HG03439 (cell line): ENCODE measurements around the gene DNAJC10.
A peak's percentile ranks its signal among the peaks of the same experiment; 100 is the strongest.
"Not testable (repeated sequence)": the region's sequence is repeated elsewhere in the genome, so short reads cannot be mapped to it uniquely, and the experiment has no call there.

ENCODE experiments used
- ATAC-seq: cut with Tn5 transposase; IDR thresholded peaks from one replicate; pipeline ENCODE4 v1.9.1; 2021; ENCODE audit warnings: mild to moderate bottlenecking, moderate library complexity; ENCODE audit not compliant: unreplicated experiment

DNAJC10 gene, protein sequence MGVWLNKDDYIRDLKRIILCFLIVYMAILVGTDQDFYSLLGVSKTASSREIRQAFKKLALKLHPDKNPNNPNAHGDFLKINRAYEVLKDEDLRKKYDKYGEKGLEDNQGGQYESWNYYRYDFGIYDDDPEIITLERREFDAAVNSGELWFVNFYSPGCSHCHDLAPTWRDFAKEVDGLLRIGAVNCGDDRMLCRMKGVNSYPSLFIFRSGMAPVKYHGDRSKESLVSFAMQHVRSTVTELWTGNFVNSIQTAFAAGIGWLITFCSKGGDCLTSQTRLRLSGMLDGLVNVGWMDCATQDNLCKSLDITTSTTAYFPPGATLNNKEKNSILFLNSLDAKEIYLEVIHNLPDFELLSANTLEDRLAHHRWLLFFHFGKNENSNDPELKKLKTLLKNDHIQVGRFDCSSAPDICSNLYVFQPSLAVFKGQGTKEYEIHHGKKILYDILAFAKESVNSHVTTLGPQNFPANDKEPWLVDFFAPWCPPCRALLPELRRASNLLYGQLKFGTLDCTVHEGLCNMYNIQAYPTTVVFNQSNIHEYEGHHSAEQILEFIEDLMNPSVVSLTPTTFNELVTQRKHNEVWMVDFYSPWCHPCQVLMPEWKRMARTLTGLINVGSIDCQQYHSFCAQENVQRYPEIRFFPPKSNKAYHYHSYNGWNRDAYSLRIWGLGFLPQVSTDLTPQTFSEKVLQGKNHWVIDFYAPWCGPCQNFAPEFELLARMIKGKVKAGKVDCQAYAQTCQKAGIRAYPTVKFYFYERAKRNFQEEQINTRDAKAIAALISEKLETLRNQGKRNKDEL

DNA sequence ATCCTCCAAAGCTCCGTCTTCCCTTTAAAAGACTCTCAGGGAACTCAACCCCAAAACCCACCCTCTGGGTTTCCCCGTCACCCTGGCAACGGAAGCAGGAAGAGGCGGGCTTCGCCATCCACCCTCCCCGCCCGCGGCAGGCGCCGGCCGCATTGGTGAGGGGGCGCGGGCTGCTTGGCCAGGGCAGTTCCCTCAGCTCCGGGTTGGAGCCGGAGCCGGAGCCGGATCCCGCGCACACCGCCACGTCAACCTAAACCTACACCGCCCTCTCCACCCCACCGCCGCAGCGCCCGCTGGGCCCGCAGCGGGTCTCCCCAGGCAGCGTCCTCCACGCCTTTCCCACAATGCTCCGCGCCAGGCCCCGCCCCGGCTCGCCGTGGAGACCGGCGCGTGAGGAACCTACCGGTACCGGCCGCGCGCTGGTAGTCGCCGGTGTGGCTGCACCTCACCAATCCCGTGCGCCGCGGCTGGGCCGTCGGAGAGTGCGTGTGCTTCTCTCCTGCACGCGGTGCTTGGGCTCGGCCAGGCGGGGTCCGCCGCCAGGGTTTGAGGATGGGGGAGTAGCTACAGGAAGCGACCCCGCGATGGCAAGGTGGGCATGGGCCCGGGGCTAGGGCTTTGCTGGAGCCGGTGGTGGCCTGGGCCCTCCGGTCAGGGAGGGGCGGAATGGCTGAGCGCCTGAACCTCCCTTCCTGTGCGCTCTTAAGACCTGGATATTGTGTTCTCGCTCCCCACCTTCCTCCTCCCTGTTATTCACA, at the start of gene DNAJC10:
TSS of gene DNAJC10 (plus strand) at position 366 of the 758 bp plus-strand sequence. CDS start 1,830 bp downstream, outside the sequence.
- peak; percentile 92 for ATAC-seq

DNA sequence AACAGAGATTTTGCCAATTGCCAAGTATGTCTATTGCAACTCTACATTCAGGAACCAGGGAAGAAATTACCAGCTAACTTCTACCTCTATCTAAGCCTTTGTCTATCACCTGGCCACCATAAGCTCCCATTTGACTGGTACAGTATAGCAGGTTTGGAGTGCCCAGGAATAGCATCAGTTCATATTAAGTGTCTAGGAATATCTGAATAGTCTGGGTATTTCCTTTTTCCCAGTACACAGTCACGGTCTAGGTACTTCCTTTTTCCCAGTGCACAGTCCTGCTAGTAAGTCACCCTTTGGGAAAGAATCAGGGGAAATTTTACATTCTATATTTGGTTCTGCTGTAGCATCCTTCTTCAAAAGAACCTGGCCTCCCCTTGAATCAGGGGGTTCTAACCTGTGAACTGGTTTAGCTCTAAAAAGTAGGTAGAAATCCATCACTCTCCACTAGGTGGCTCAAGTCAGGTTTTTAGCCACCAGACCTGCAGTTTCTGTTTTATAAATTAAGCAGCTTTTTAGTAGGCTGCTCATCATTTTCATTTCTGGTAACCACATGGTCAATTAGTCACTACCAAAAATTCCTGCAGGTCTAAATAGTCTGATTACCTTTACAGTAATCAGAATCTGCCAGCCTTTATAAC, 49.3 kb upstream of the DNAJC10 start:
- peak; percentile 91 for ATAC-seq

DNA sequence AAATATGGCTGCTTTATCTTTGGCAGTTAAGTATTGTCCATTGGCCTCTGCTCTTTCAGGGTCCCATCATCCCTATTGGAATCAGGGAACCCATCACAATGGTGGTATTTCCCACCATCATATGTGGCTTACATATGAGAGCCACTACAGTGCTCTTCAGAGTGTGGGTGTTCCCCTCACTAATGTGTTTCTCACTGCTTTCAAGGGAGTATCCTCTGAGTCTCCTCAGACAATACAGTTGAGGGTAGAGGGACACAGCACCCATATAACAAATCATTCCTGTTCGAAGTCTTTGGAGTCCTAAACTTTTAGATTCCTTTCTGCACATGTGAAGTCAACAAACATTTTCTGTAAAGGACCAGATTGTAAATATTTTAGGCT, 48.8 kb upstream of the DNAJC10 start:
- ATAC-seq: peak; percentile 20

DNA sequence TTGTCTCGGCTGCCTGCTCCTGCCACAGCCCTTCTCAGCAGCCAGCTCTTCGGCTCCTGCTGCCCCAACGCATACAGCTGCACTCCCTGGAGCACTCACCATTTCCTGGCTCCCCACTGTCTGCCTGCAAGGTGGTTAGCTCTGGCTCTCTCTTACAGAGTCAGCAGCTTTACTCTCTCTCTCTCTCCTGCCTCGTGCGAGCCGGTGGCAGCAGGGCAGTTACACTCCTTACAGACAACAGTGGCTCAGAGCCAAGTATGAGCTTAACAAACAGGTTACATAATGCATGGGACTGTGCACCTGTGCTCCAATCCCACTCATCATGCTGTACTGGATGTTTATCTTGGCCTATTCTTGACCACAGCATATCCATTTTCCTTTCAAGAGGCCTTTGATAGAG, 47.4 kb upstream of the DNAJC10 start:
- ATAC-seq: no peak

DNA sequence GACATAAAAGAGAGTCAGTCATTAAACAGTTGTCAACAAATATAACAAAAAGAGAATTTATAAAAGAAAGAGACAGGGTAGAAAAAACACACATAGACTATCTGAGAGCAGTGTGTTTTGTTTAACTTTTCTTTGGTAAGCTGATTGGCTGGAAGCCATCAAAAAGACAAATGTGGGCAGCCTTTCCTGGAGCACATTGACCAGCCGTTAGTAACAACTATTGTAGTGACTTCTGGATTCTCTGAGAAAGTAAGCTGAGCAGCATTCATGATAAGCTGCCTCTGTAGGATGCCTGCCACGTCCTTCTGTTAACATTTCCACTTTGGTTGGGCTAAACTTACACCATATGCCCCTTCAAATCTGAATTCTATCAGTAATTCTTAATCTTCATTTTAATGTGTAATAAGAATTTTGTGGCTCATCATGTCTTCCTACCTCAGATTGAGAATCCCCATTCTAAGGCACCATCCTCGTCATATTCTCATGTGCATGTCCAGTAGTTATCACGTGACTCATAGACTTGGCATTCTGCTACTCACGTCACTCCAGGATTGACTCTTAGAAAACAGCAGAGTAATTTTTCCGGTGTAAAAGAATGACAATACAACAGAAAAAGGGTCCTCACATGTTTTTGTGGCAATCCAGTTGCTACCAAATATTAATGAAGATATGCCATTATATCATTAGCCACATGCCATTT, 43.4 kb upstream of the DNAJC10 start:
- ATAC-seq: no peak

DNA sequence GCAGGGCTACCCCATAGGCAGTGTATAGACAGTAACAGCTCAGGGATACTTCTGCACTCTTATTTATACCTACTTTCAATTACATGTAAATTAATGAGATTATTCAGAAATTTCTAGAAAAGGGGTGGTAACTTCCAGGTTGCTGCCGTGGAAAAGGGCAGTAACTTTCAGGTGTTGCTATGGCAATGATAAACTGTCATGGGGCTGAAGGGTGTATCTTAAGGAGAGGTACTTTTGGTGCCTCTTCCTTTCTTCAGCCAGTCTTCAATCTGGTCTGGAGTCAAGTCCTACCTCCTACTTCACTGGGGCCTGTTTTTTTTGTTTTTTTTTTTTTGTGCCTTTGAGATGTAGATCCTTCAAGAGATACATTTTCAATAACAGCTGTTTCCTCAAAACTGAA, 35.2 kb upstream of the DNAJC10 start:
- ATAC-seq: no peak

DNA sequence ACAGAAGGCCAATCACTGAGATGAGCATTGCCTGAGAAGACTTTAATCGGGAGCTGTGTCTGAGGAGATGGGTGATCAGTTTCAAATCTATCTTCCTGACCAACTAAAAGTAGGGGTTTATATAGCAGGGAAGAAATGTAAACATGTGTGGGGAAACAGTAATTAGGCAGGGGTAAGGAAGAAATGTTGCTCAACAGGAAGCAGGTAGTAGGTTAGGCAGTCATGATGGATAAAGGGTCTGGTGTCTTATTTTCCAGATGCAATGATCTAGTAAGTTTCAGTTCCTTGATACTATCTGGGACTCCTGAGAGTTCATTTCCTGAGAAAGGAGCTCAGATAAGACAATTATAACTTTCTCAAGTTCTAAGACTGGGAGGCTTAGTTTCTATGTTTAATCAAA, 33.8 kb upstream of the DNAJC10 start:
- ATAC-seq: no peak

DNA sequence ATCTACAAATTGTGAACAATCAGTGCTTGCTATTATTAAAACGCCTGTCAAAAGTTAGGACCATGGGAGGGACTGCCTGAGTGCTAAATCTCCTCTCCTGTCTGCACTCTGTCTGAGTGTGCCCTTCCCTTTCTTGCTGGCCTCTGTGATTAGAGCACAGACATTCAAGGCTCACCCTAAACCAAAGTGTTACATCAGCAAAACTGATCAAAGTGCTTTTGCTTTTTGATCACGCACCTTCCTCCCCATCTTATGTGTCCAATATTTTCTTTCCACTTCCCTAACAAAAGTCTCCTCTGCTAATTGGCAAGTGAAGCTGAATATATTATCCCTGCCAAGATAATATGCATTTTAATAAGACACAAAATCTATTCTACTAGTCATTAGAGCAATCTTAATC, 30.5 kb upstream of the DNAJC10 start:
- no peak for ATAC-seq

DNA sequence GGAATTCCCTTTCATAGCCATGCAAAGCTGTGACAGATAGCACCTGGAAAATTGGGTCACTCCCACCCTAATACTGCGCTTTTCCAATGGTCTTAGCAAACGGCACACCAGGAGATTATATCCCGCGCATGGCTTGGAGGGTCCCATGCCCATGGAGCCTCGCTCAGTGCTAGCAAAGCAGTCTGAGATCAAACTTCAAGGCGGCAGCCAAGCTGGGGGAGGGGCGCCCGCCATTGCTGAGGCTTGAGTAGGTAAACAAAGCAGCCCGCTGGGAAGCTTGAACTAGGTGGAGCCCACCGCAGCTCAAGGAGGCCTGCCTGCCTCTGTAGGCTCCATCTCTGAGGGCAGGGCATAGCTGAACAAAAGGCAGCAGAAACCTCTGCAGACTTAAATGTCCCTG, 29.3 kb upstream of the DNAJC10 start:
- ATAC-seq: not testable (repeated sequence)

DNA sequence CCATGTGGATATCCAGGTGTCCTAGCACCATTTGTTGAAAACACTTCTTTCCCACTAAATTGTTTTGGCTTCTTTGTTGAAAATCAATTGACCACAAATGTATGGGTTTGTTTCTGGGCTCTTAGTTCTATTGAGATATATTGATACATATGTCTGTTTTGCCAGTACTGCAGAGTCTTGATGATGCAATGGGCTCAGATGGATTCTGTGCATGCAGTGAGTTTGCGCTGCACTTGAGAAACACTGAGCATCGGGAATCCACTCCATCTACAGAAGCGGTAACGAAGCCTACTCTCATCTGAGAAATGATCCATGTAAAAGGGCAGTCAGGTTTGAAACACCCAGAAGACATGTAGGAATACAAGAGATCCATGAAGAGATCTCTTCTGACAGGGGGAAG, 21.9 kb upstream of the DNAJC10 start:
- ATAC-seq: no peak

DNA sequence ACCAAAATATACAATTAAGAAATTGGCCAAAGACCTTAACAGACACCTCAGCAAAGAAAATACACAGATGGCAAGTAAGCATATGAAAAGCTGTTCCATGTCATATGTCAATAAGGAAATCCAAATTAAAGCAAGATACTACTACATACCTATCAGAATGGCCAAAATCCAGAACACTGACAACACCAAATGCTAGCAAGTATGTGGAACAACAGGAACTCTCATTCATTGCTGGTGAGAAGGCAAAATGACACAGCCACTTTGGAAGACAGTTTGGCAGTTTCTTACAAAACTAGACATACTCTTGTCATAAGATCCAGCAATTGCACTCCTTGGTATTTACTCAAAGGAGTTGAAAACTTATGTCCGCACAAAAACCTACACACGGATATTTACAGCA, 20.3 kb upstream of the DNAJC10 start:
- no peak for ATAC-seq

DNA sequence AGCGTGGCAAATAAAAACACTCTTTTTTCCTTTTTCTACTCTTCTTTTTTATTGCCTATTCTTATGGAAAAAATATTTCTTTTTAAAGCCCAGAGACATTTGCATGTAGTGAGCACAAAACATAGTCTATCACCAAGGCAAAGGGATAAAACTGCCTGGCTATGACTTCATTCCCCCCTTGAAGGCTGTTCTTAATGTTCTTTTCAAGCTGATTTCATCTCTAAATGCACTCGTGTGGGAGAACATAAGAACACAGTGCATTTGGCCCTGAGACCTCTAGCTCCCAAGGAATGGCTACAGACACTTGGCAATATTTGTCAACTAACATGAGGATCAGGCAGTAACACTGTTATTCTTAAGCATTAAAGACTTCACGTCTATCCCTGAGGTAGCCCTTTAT, 17.4 kb upstream of the DNAJC10 start:
- no peak for ATAC-seq

DNA sequence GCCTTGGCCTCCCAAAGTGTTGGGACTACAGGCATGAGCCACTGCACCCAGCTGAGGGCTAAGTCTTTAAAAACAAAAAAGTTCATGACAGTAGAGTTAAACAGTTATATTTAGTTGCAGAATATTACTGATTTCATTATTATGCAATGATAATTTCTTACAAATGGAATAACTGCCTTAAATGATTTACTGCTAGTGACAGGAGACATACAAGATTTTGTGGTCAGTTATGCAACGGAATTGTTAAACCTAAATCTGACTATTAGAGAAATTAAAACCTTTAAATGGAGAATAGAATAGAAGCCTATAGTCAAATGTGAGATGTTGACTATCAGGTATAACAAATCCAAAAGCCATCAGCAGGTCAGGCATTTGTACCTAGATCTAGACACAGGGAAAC, 10.3 kb upstream of the DNAJC10 start:
- no peak for ATAC-seq

DNA sequence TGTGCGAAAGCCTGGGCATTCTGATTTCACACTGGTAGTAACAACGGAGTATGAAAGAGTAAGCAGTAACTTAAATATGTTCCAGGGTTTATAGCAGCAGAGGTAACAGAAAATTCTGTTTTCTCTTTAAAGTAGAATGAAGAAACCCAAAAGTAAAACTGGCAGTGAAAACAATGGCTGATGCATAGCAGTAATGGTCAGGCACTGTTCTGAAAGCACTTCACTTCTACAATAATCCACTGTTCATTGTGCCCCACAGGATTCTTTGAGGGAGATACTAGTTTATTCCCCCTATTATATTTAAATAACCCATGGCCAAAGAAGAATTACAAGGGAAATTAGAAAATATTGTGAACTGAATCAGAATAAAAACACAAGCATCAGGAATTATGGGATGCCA, 9.3 kb upstream of the DNAJC10 start:
- no peak for ATAC-seq

DNA sequence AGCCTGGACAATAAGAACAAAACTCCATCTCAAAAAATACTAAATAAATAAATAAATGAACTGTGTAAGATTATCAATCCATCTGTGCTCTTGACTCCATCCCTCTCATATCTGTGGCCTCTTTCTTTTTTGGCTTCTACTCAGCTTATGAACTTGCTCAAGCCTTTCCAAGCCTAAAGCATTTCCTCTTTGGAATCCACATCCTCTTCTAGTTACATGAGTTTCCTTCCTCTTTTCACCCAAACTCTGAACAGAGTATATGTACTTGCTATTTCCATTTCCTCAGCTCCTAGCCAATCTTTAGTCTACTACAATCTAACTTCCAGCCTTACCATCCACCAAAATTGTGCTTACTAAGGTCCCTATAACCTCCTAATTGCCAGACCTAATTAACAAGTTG, 2.5 kb upstream of the DNAJC10 start:
- ATAC-seq: no peak

DNA sequence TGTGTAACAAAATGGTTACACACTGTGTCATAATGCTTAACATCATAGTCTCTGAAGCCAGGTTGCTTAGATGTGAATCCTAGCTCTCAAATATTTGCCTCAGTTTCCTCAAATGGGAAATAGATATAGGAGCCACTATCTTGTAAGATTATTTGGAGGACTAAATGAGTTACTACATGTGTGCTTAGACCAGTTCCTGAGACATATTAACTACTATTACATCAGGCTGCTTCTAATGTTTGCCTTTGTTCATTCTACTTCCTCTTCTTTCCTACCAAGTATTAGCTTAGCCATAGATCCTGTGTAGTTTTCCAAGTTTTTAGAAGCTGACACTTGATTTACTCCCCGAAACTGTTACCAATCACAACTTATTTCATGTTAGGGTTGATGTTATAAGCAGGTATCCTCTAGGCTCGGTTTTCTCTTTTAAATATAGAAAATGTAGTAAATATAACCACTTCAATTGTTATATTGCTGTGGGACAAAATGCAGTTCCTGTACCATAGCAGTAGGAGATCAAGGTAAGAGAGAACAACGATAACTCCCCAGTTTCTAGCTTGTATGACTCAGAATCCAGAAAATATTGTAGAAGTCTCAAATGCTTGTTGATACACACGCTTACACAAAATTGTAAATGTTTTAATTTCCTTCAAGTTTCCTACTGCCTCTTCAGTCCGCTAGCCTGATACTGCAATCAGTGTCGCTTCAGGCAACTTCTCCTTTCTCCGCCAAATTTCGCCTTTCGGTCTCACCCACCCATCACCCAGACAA, 751 bp upstream of the DNAJC10 start:
- ATAC-seq: no peak

DNA sequence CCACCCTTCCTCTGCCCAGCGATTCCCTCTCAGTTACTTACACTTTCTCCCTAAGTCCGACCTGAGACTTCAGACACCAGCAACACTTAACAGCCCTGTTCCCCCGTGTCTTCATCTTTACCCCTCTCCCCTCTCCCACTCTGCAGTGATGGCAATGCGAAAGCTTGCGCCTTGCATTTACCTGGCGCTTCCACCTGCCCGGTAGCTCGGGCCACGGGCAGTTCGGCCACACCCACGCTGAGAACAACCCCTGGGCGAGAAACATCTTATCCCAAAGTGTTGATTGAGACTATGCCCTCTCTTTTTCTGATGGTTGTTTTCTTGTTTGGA, 558 bp downstream of the DNAJC10 start:
- peak; percentile 2 for ATAC-seq

DNA sequence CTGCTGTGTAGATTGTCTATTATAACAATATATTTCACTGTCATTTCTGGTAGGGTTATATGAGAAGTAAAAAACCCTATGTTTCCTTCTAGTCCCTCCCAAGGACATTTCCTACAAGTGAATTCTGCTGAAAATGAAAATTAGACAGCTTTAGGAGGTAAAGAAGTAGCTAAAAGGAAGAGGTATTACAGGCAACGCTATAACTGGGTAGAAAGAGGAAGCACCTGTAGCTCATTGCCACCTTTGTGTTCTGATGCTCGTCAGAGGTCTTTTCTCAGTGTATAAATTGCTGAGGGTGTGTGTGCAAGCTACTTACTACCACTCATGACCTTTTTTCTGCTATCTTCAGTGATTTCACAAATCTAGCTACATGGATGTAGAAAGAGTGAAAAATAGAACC, 1.4 kb downstream of the DNAJC10 start:
- peak; percentile 39 for ATAC-seq

DNA sequence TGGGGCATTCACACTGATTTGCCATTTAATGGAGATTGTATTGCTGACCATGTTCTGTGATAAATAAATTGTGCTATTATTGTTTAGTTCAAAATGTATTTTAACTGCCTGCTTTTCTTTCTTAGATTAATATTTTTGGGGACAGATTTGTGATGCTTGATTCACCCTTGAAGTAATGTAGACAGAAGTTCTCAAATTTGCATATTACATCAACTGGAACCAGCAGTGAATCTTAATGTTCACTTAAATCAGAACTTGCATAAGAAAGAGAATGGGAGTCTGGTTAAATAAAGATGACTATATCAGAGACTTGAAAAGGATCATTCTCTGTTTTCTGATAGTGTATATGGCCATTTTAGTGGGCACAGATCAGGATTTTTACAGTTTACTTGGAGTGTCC, 1.8 kb downstream of the DNAJC10 start:
- ATAC-seq: no peak

DNA sequence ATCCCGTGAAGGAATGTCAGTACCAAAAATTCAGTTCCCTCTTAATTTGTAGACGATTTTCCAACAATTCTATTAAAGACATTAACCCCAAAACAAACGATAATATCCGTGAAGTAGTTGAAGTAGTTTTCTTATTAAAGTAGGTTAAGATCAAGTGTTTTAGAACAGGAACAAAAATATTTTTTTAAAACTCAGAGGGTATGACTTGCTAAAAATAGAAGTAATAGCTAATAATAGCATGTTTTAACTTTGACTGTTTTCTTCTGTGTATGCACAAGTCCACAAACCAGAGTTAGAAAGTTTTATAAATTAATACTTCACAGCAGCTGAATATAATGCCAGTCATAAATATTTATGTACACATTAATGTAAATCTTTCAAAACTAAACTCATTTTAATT, 2.4 kb downstream of the DNAJC10 start:
- ATAC-seq: no peak
